ENCODE data around the gene HOXB8. TPM values are rescaled to one million over a fixed set of nuclear protein-coding genes. Genes with fewer than 3 reads are reported as not detected.

HOXB8 gene
- polyA plus RNA-seq (not detected in 2 replicates), polyA minus RNA-seq (not detected in 2 replicates)

- H3K9me2 ChIP-seq (ENCODE audit: insufficient read depth, low read length) = no peaks in the 10 kb centered on the region
- H3K9me3 ChIP-seq (ENCODE audit: low read length) = no peaks in the 10 kb centered on the region
- no peaks in the 10 kb centered on the region for H3K36me3 ChIP-seq (ENCODE audit: insufficient read depth, low read length)
- no peak within 1 kb of the TSS for H3K9ac ChIP-seq (ENCODE audit: low read length)
- TF ChIP-seq EP300 (conservative IDR thresholded peaks at IDR 0.05; ENCODE audit: poor library complexity, severe bottlenecking) = no peak
- no peak for TF ChIP-seq REST (IDR thresholded peaks at IDR 0.05; ENCODE audit: borderline replicate concordance)
- no peak for TF ChIP-seq CTCF (IDR thresholded peaks at IDR 0.05; ENCODE audit: poor library complexity, severe bottlenecking)
- TF ChIP-seq SMC3 (conservative IDR thresholded peaks at IDR 0.05; ENCODE audit: poor library complexity) = no peak
- TF ChIP-seq MXI1 (conservative IDR thresholded peaks at IDR 0.05; ENCODE audit: poor library complexity, severe bottlenecking) = no peak
- no peak for TF ChIP-seq EZH2 (IDR thresholded peaks at IDR 0.05; ENCODE audit: borderline replicate concordance, insufficient read depth, low read length, poor library complexity, severe bottlenecking)
- TF ChIP-seq POLR2AphosphoS5 (IDR thresholded peaks at IDR 0.05) = no peak
- TF ChIP-seq TAF1 (IDR thresholded peaks at IDR 0.05; ENCODE audit: low read depth) = no peak
- no peak for TF ChIP-seq RAD21 (conservative IDR thresholded peaks at IDR 0.05)
- H3K27me3 ChIP-seq (ENCODE audit: insufficient read depth, low read depth, low read length) = peaks cover 100% of the 10 kb centered on the region
- H3K4me3 ChIP-seq (ENCODE audit: low read length) = no peak within 1 kb of the TSS
- no peaks in the 10 kb centered on the region for H3K79me2 ChIP-seq (replicated peaks; ENCODE audit: insufficient read depth, low read length)
- H3K4me2 ChIP-seq (ENCODE audit: low read length) = no peak within 1 kb of the TSS
- H2AFZ ChIP-seq (ENCODE audit: low read depth, low read length) = no peak within 1 kb of the TSS
- no peaks in the 10 kb centered on the region for H3F3A ChIP-seq (ENCODE audit: insufficient read depth, low read length, poor library complexity, severe bottlenecking)
- no peaks in the 10 kb centered on the region for H4K20me1 ChIP-seq (ENCODE audit: insufficient read depth)
- H3K27ac ChIP-seq (ENCODE audit: low read length) = no peak within 1 kb of the TSS
Observed at GRCh38 chr17:48615047-48615962, at the start of gene HOXB8. TSS of gene HOXB8 (minus strand) at chr17:48615292. CDS start at chr17:48614704, 588 bp downstream.

DNA sequence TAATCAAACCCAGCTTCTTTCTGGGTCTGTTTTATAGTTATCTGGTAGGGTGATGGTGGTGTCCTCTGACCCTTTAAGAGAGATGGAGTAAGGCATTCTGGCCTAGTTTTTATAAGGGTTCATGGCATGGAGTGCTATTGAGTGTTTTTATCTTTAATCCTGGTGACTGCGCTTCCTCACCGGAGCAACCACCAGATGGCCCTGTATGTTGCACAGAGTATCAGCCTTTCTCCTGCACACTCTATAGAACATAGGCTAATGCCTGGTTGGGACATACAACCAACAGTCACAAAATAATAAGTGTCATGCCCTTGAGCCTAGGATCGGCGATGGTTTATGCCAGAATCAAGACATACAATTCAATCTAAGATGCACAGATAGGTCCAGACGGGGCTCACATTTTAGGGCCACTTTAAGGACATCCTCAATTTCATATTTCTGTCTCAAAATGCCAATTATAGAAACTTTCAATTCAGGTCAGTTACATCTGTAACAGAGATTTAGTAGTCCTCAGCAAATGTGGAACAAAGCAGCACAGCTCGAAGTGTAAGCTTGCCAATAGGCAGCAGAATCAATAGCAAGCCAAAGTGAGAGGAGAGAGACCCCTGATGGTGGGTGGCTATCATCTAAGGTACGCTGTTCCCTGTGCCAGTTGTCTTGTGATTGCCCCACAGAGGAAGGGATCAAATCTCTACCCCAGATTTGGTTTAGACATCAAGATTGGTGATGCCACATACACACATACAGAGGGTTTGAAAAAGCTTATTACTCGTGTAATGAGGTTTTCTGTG is 48.2 kb upstream of the HOXB8 start:
- no peaks in the 10 kb centered on the region for H3F3A ChIP-seq (ENCODE audit: insufficient read depth, low read length, poor library complexity, severe bottlenecking)
- TF ChIP-seq SMC3 (conservative IDR thresholded peaks at IDR 0.05; ENCODE audit: poor library complexity) = no peak
- no peaks in the 10 kb centered on the region for H3K79me2 ChIP-seq (replicated peaks; ENCODE audit: insufficient read depth, low read length)
- H3K4me2 ChIP-seq (ENCODE audit: low read length) = no peak overlapping the region
- no peak overlapping the region for H3K27ac ChIP-seq (ENCODE audit: low read length)
- H2AFZ ChIP-seq (ENCODE audit: low read depth, low read length) = no peak overlapping the region
- no peak overlapping the region for H3K4me3 ChIP-seq (ENCODE audit: low read length)
- no peaks in the 10 kb centered on the region for H4K20me1 ChIP-seq (ENCODE audit: insufficient read depth)
- H3K36me3 ChIP-seq (ENCODE audit: insufficient read depth, low read length) = no peaks in the 10 kb centered on the region
- H3K9me2 ChIP-seq (ENCODE audit: insufficient read depth, low read length) = no peaks in the 10 kb centered on the region
- H3K27me3 ChIP-seq (ENCODE audit: insufficient read depth, low read depth, low read length) = peaks cover 16% of the 10 kb centered on the region
- H3K9ac ChIP-seq (ENCODE audit: low read length) = no peak overlapping the region
- H3K9me3 ChIP-seq (ENCODE audit: low read length) = no peaks in the 10 kb centered on the region

Data from neural cell (in vitro differentiated cells).